Osteoblast (primary cell): ENCODE results near the gene ALOX5. TPM values are rescaled to one million over a fixed set of nuclear protein-coding genes. Genes with fewer than 3 reads are reported as not detected.
A peak's percentile ranks its signal among the peaks of the same experiment; 100 is the strongest.

ENCODE experiments used
- DNase-seq: peaks from one replicate; pipeline ENCODE4 v3.0.0; 2011; ENCODE audit warnings: low spot score, mixed read lengths; ENCODE audit not compliant: insufficient read length; ENCODE audit errors: missing footprints
- H2AFZ ChIP-seq: 2 replicates; pipeline ENCODE4 v1.6.0; 2011; ENCODE audit warnings: mild to moderate bottlenecking, low read length
- H3K27ac ChIP-seq: 2 replicates; pipeline ENCODE4 v1.5.1; 2011; ENCODE audit warnings: mild to moderate bottlenecking, low read depth, low read length, moderate library complexity
- H3K27me3 ChIP-seq: 2 replicates; pipeline ENCODE4 v1.6.0; 2012; ENCODE audit warnings: mild to moderate bottlenecking, control low read depth, inconsistent platforms, low read length, moderate library complexity; ENCODE audit not compliant: insufficient read depth
- H3K36me3 ChIP-seq: 2 replicates; pipeline ENCODE4 v1.5.1; 2011; ENCODE audit warnings: mild to moderate bottlenecking, low read length, control low read depth, moderate library complexity; ENCODE audit not compliant: insufficient read depth
- H3K4me1 ChIP-seq: 2 replicates; pipeline ENCODE4 v1.5.1; 2011; ENCODE audit warnings: mild to moderate bottlenecking, low read length, control low read depth, moderate library complexity; ENCODE audit not compliant: insufficient read depth
- H3K4me2 ChIP-seq: 2 replicates; pipeline ENCODE4 v1.6.0; 2011; ENCODE audit warnings: mild to moderate bottlenecking, low read length; ENCODE audit not compliant: insufficient read depth
- H3K4me3 ChIP-seq: fragments of 200-600 bp; sonication (generic); 3 replicates; pipeline ENCODE4 v1.5.1; 2012; ENCODE audit warnings: mild to moderate bottlenecking, low read length, inconsistent platforms; ENCODE audit not compliant: insufficient read depth
- H3K79me2 ChIP-seq: 2 replicates; pipeline ENCODE4 v1.6.0; 2012; ENCODE audit warnings: mild to moderate bottlenecking, low read length, control low read depth, inconsistent platforms; ENCODE audit not compliant: insufficient read depth
- H3K9me3 ChIP-seq: 2 replicates; pipeline ENCODE4 v1.5.1; 2011; ENCODE audit warnings: low read depth, low read length, control low read depth
- H4K20me1 ChIP-seq: 2 replicates; pipeline ENCODE4 v1.6.0; 2012; ENCODE audit warnings: mild to moderate bottlenecking, low read length, control low read depth; ENCODE audit not compliant: insufficient read depth
- CTCF ChIP-seq: IDR thresholded peaks from 2 replicates; pipeline ENCODE4 v1.5.1; 2011; ENCODE audit warnings: mild to moderate bottlenecking, low read depth, low read length, moderate library complexity; ENCODE audit errors: extremely low read depth
- total RNA-seq: library from RNA; depleted of rRNA; stranded (reverse); fragments of >200 nt; gene quantifications from 2 replicates; pipeline ENCODE4 v1.2.3, GENCODE V29; 2012

Gene ALOX5
- total RNA-seq, 1 donor, result not detected

DNA sequence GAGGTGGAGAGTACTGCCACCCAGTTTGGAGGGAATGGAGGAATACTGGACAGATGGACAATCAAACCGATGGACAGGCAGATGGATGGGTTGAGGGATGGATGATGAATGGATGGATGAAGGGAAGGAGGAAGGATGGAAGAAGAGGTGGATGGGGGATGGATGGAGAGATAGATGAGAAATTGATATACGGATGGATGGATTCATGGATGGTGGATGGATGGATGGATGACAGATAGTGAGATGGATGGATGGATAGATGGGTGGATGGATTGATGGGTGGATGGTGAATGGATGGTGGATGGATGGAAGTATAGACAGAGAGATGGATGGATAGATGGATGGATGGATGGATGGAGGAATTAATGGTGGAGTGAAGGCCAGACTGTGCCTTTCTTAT lies 42.6 kb downstream of the ALOX5 start:
- Histone ChIP-seq H2AFZ (no peak overlapping the region), H3K4me1 (peaks cover 3% of the 10 kb centered on the region), H3K27ac (no peak overlapping the region), H3K79me2 (no peaks in the 10 kb centered on the region), H3K27me3 (no peaks in the 10 kb centered on the region), H3K4me2 (no peak overlapping the region), H3K4me3 (no peak overlapping the region), H4K20me1 (no peaks in the 10 kb centered on the region), H3K36me3 (no peaks in the 10 kb centered on the region), H3K9me3 (no peaks in the 10 kb centered on the region)
- TF ChIP-seq CTCF, result no peak
- no peak for DNase-seq

DNA sequence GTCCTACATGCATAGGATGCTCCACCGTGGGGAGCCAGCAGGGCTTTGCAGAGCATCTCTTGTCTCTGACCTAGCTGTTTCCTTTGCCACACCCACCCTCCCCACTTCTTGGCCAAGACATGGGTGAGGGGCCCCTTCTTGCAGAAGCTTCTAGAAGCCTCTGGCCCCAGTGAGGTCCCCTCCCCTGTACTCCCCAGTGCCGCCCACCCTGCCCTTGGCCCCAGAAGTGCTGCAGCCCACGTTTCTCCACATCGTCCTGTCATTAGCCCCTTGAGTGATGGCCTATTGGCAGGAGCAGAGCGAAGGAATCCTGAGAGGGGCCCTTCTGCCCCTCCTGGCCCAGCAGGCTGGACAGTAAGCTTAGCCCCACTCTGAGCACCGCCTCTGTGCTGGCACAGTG lies 43.7 kb downstream of the ALOX5 start:
- Histone ChIP-seq H2AFZ (no peak overlapping the region), H4K20me1 (no peaks in the 10 kb centered on the region), H3K27ac (no peak overlapping the region), H3K9me3 (no peaks in the 10 kb centered on the region), H3K79me2 (no peaks in the 10 kb centered on the region), H3K27me3 (no peaks in the 10 kb centered on the region), H3K4me2 (no peak overlapping the region), H3K4me1 (peaks cover 3% of the 10 kb centered on the region), H3K36me3 (no peaks in the 10 kb centered on the region), H3K4me3 (no peak overlapping the region)
- TF ChIP-seq CTCF, result no peak
- no peak for DNase-seq

GRCh38 chr10:45418417-45418848 lies 44.4 kb downstream of the ALOX5 start:
- H2AFZ ChIP-seq, result peak overlapping the region; percentile 86
- peak overlapping the region; percentile 91 for H3K4me2 ChIP-seq

More at GRCh38 chr10:45418417-45418848, 44.4 kb downstream of the ALOX5 start:
- H3K4me3 ChIP-seq, result peak overlapping the region; percentile 72
- H4K20me1 ChIP-seq, result no peaks in the 10 kb centered on the region
- no peak for TF ChIP-seq CTCF
- H3K27me3 ChIP-seq, result no peaks in the 10 kb centered on the region
- H3K4me1 ChIP-seq, result peaks cover 3% of the 10 kb centered on the region
- H3K9me3 ChIP-seq, result no peaks in the 10 kb centered on the region
- no peak for DNase-seq
- no peaks in the 10 kb centered on the region for H3K36me3 ChIP-seq
- no peaks in the 10 kb centered on the region for H3K79me2 ChIP-seq
- no peak overlapping the region for H3K27ac ChIP-seq
